Neuronal stem cell (in vitro differentiated cells): ENCODE results near the gene B9D1.

Source experiments
- DNase-seq: peaks from one replicate; pipeline ENCODE4 v3.0.0-alpha.2; 2013; ENCODE audit warnings: low spot score
- H2AFZ ChIP-seq: one replicate; pipeline ENCODE4 v1.6.1; 2013; ENCODE audit warnings: mild to moderate bottlenecking, low read length, inconsistent platforms
- H2AK5ac ChIP-seq: 2 replicates; pipeline ENCODE4 v1.6.1; 2013; ENCODE audit warnings: low read depth, mild to moderate bottlenecking, inconsistent platforms, low read length, moderate library complexity, mixed read lengths
- H2BK120ac ChIP-seq: 2 replicates; pipeline ENCODE4 v1.6.1; 2013; ENCODE audit warnings: low read depth, mild to moderate bottlenecking, inconsistent platforms, low read length, moderate library complexity, mixed read lengths
- H2BK12ac ChIP-seq: one replicate; pipeline ENCODE4 v1.6.1; 2013; ENCODE audit warnings: low read length, inconsistent platforms
- H2BK15ac ChIP-seq: 2 replicates; pipeline ENCODE4 v1.6.1; 2013; ENCODE audit warnings: mild to moderate bottlenecking, low read length, inconsistent platforms, mixed read lengths
- H2BK5ac ChIP-seq: one replicate; pipeline ENCODE4 v1.6.1; 2013; ENCODE audit warnings: inconsistent platforms, mild to moderate bottlenecking, low read length, moderate library complexity
- H3K14ac ChIP-seq: one replicate; pipeline ENCODE4 v1.6.1; 2013; ENCODE audit warnings: low read length, inconsistent platforms
- H3K18ac ChIP-seq: 2 replicates; pipeline ENCODE4 v1.6.1; 2013; ENCODE audit warnings: low read length, inconsistent platforms
- H3K23ac ChIP-seq: 2 replicates; pipeline ENCODE4 v1.6.1; 2013; ENCODE audit warnings: low read depth, mild to moderate bottlenecking, mixed read lengths, low read length, inconsistent platforms; ENCODE audit not compliant: poor library complexity
- H3K27ac ChIP-seq: replicated peaks from 3 replicates; pipeline ENCODE4 v1.5.1; 2013; ENCODE audit warnings: low read length, inconsistent platforms
- H3K27me3 ChIP-seq, 3 experiments: 2 replicates each; pipeline ENCODE4 v1.6.1; 2013; ENCODE audit warnings: low read length in 3 of 3, mild to moderate bottlenecking in 2 of 3, inconsistent platforms in 1 of 3, low read depth in 1 of 3, mixed read lengths in 1 of 3, moderate library complexity in 1 of 3; ENCODE audit not compliant: control insufficient read depth in 3 of 3, insufficient read depth in 3 of 3
- H3K36me3 ChIP-seq, 2 donors: replicated peaks in 1 of 2; 2 replicates each; pipeline ENCODE4 v1.6.1; 2013; ENCODE audit warnings: low read length in 2 of 2; ENCODE audit not compliant: control insufficient read depth in 2 of 2, insufficient read depth in 2 of 2
- H3K4ac ChIP-seq: 2 replicates; pipeline ENCODE4 v1.6.1; 2013; ENCODE audit warnings: inconsistent platforms, mild to moderate bottlenecking, low read length, moderate library complexity
- H3K4me1 ChIP-seq, 2 donors: 1 replicate in 1 of 2; 2 replicates in 1 of 2; pipeline ENCODE4 v1.6.1; 2013; ENCODE audit warnings: low read length in 2 of 2, low read depth in 1 of 2; ENCODE audit not compliant: control insufficient read depth in 2 of 2, insufficient read depth in 1 of 2
- H3K4me2 ChIP-seq: one replicate; pipeline ENCODE4 v1.6.1; 2013; ENCODE audit warnings: mild to moderate bottlenecking, low read length, inconsistent platforms; ENCODE audit not compliant: insufficient read depth, poor library complexity, severe bottlenecking
- H3K4me3 ChIP-seq, 2 donors: 2 replicates each; pipeline ENCODE4 v1.5.1; 2013; ENCODE audit warnings: low read length in 2 of 2, mild to moderate bottlenecking in 2 of 2, inconsistent platforms in 1 of 2, moderate library complexity in 1 of 2
- H3K79me1 ChIP-seq: one replicate; pipeline ENCODE4 v1.6.1; 2013; ENCODE audit warnings: low read depth, mild to moderate bottlenecking, inconsistent platforms, low read length, moderate library complexity
- H3K9ac ChIP-seq: one replicate; pipeline ENCODE4 v1.6.1; 2013; ENCODE audit warnings: mild to moderate bottlenecking, low read depth, low read length, inconsistent platforms; ENCODE audit not compliant: poor library complexity
- H3K9me3 ChIP-seq, 2 donors: replicated peaks in 1 of 2; 2 replicates each; pipeline versions ENCODE3 to v1.6.1; 2013; ENCODE audit warnings: low read length in 2 of 2, mild to moderate bottlenecking in 2 of 2, inconsistent platforms in 1 of 2, low read depth in 1 of 2, mixed read lengths in 1 of 2, moderate library complexity in 1 of 2; ENCODE audit not compliant: control insufficient read depth in 2 of 2, insufficient read depth in 1 of 2
- H4K8ac ChIP-seq: one replicate; pipeline ENCODE4 v1.6.1; 2013; ENCODE audit warnings: low read depth, mild to moderate bottlenecking, inconsistent platforms, low read length, moderate library complexity
- H4K91ac ChIP-seq: one replicate; pipeline ENCODE4 v1.6.1; 2013; ENCODE audit warnings: low read length, low read depth, mild to moderate bottlenecking, inconsistent platforms; ENCODE audit not compliant: poor library complexity
- WGBS, 2 donors: extraction: QIAGEN DNeasy Blood & Tissue Kit; methylation state at CpG; one replicate each; pipeline ENCODE4 v1.1.7; 2013; ENCODE audit warnings: missing lambda C conversion rate in 2 of 2, mixed read lengths in 1 of 2; ENCODE audit not compliant: insufficient read length in 2 of 2, insufficient replicate concordance in 1 of 2; ENCODE audit errors: extremely low coverage in 2 of 2; 5-methylcytosine and 5-hydroxymethylcytosine counted together

Gene B9D1

DNA sequence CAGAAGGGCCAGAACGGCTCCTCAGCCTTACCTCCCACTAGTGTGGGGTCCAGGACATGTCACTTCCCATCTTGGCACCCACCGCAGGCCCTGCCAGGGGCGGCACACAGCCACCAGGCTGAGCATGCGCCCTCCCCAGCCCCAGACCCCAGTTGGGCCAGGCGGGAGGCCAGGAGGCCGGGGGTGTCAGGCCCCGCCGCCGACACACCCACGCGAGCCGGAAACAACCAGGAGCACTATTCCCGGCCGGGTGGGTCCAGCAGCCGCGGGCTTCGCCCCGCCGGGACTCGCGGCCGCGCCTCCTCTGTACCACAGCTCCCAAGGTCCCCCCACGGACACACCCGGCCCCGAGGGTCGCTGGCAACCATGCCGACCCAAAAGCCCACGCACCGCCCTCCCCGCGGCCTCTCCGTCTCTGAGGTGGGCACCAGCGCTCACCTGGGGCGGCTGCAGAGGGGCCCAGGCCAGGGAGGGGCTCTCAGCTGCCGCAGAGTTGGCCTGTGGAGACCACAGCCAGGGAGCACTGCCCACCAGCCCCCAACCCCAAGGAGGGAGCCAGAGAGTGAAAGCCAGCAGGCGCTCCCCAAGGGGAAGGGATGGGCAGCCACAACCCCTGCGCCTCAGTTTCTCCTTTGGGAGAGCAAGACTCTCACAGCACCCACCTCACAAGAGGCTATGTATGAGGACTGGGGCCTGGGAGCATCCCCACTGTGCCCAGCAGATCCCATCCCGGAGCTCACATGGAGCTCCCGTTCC, 18.0 kb downstream of the B9D1 start:
- H3K4me1 ChIP-seq = peaks cover 15 to 19% of the 10 kb centered on the region in 2 donors
- no peak overlapping the region for H4K8ac ChIP-seq
- no peak overlapping the region for H3K4ac ChIP-seq
- no peaks in the 10 kb centered on the region for H3K27me3 ChIP-seq
- H2AFZ ChIP-seq = no peak overlapping the region
- no peak overlapping the region for H3K14ac ChIP-seq
- peaks cover 0 to 5% of the 10 kb centered on the region in 2 donors for H3K36me3 ChIP-seq
- peak overlapping the region; percentile 60 for H2AK5ac ChIP-seq
- H3K23ac ChIP-seq = peak overlapping the region; percentile 34
- H3K9ac ChIP-seq = no peak overlapping the region
- no peak overlapping the region for H2BK12ac ChIP-seq
- H3K18ac ChIP-seq = peak overlapping the region; percentile 49
- H3K79me1 ChIP-seq = peaks cover 3% of the 10 kb centered on the region
- no CpG with 5 or more reads among the region's 40 CpGs for WGBS, 2 donors
- no peak overlapping the region for H2BK120ac ChIP-seq
- peaks cover 0 to 2% of the 10 kb centered on the region in 2 donors for H3K9me3 ChIP-seq
- H3K4me3 ChIP-seq = no peak overlapping the region
- no peak overlapping the region for H2BK5ac ChIP-seq
- H3K4me2 ChIP-seq = no peak overlapping the region
- DNase-seq = no peak
- H2BK15ac ChIP-seq = no peak overlapping the region
- no peak overlapping the region for H4K91ac ChIP-seq
- H3K27ac ChIP-seq = no peak overlapping the region

DNA sequence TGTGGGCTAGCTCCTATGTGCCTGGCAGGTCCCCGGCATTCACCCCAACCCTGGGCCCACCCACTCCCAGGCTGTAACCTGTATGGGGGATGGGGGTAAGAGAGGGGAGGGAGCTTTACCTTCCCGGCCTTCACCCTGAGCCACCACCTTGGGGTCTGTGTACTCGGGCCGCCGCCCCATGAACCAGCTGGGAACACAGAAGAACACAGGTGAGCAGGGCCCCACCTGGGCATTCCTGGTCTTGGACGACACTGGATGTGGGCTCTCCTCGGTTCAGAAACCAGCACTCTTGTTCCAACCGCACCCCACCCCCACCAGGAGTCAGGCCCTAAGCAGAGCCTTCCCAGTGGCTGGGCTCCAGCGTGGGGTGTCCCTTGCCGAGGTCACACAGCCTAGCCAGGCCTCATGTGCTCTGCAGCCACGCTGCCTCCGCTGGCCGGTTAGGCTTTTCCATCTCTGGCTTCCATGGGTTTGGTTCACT, 18.8 kb downstream of the B9D1 start:
- H3K9ac ChIP-seq = no peak overlapping the region
- H2BK5ac ChIP-seq = no peak overlapping the region
- H3K4me3 ChIP-seq = no peak overlapping the region
- no peak overlapping the region for H4K91ac ChIP-seq
- no peak overlapping the region for H2BK15ac ChIP-seq
- no peak for DNase-seq
- no peaks in the 10 kb centered on the region for H3K27me3 ChIP-seq
- peak overlapping the region; percentile 36 for H2AK5ac ChIP-seq
- H2BK120ac ChIP-seq = no peak overlapping the region
- no peak overlapping the region for H2BK12ac ChIP-seq
- peak overlapping the region; percentile 35 for H3K18ac ChIP-seq
- peaks cover 3% of the 10 kb centered on the region for H3K79me1 ChIP-seq
- no CpG with 5 or more reads among the region's 13 CpGs for WGBS, 2 donors
- H3K4ac ChIP-seq = no peak overlapping the region
- H3K4me1 ChIP-seq = peaks cover 15 to 19% of the 10 kb centered on the region in 2 donors
- no peak overlapping the region for H3K4me2 ChIP-seq
- no peak overlapping the region for H4K8ac ChIP-seq
- no peak overlapping the region for H2AFZ ChIP-seq
- no peak overlapping the region for H3K14ac ChIP-seq
- peaks cover 0 to 5% of the 10 kb centered on the region in 2 donors for H3K36me3 ChIP-seq
- H3K9me3 ChIP-seq = no peaks in the 10 kb centered on the region
- H3K23ac ChIP-seq = no peak overlapping the region
- no peak overlapping the region for H3K27ac ChIP-seq

DNA sequence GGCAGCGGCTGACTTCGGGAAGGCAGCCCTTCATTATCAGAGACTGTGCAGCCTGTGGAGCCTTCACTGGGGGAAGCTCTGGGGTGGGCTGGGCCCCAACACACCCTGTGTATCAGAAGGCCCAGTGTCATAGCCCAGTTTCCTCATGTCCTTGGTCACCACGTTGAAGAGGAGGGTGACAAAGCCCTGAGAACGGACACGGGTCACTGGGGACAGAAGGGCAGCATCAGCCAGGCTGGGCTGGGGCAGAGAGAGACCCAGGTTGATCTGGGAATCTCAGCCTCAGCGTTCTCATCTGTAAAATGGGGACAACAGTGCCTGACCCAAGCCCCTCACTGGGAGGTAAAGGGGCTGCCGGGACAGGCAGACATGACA, 19.3 kb downstream of the B9D1 start:
- H2AK5ac ChIP-seq = no peak overlapping the region
- peaks cover 15 to 19% of the 10 kb centered on the region in 2 donors for H3K4me1 ChIP-seq
- no peak overlapping the region for H2BK5ac ChIP-seq
- no peak overlapping the region for H2BK12ac ChIP-seq
- H4K91ac ChIP-seq = no peak overlapping the region
- no peaks in the 10 kb centered on the region for H3K27me3 ChIP-seq
- no peak overlapping the region for H3K14ac ChIP-seq
- no peak overlapping the region for H3K4me3 ChIP-seq
- H4K8ac ChIP-seq = no peak overlapping the region
- no CpG with 5 or more reads among the region's 7 CpGs for WGBS, 2 donors
- no peaks in the 10 kb centered on the region for H3K9me3 ChIP-seq
- no peak for DNase-seq
- no peak overlapping the region for H3K27ac ChIP-seq
- no peak overlapping the region for H3K18ac ChIP-seq
- no peak overlapping the region for H2BK120ac ChIP-seq
- no peak overlapping the region for H3K4me2 ChIP-seq
- no peak overlapping the region for H3K4ac ChIP-seq
- H2BK15ac ChIP-seq = no peak overlapping the region
- H3K36me3 ChIP-seq = peaks cover 0 to 5% of the 10 kb centered on the region in 2 donors
- no peak overlapping the region for H3K9ac ChIP-seq
- no peak overlapping the region for H2AFZ ChIP-seq
- H3K79me1 ChIP-seq = peaks cover 3% of the 10 kb centered on the region
- H3K23ac ChIP-seq = no peak overlapping the region

GRCh38 chr17:19342611-19343255, 19.8 kb downstream of the B9D1 start:
- H3K4me2 ChIP-seq = no peak overlapping the region
- WGBS, 2 donors = no CpG with 5 or more reads among the region's 7 CpGs
- H4K8ac ChIP-seq = no peak overlapping the region
- peak overlapping the region; percentile 72 for H3K18ac ChIP-seq
- no peak overlapping the region for H3K4me3 ChIP-seq
- H2BK15ac ChIP-seq = no peak overlapping the region
- no peak overlapping the region for H3K14ac ChIP-seq
- no peak overlapping the region for H2BK12ac ChIP-seq
- no peak overlapping the region for H4K91ac ChIP-seq
- no peak overlapping the region for H2BK5ac ChIP-seq
- H3K27me3 ChIP-seq = no peaks in the 10 kb centered on the region
- peaks cover under 1% of the 10 kb centered on the region for H3K79me1 ChIP-seq
- H3K23ac ChIP-seq = no peak overlapping the region
- no peak overlapping the region for H3K9ac ChIP-seq
- H3K4ac ChIP-seq = no peak overlapping the region
- H2BK120ac ChIP-seq = no peak overlapping the region
- H3K27ac ChIP-seq = no peak overlapping the region
- H3K36me3 ChIP-seq = peaks cover 0 to 3% of the 10 kb centered on the region in 2 donors
- DNase-seq = no peak
- peaks cover 17 to 19% of the 10 kb centered on the region in 2 donors for H3K4me1 ChIP-seq
- H2AK5ac ChIP-seq = peak overlapping the region; percentile 61
- H2AFZ ChIP-seq = no peak overlapping the region
- H3K9me3 ChIP-seq = no peaks in the 10 kb centered on the region
